DMS53 treated with DMSO at 0.1 percent for 48 hours (cell line): ENCODE data around the gene CDH2.

Experiments used
- DNase-seq: peaks from one replicate; lab custom pipeline; 2025; ENCODE audit not compliant: unreplicated experiment; lab: John Stamatoyannopoulos, UW

CDH2 gene

GRCh38 chr18:28176948-28177827, at the start of gene CDH2:
Gene CDH2, minus strand, starts transcription at chr18:28177130. Its CDS starts 108 bp downstream, at chr18:28177022.
- DNase-seq = peak; percentile 40

GRCh38 chr18:28212060-28212459, 35.1 kb upstream of the CDH2 start:
- no peak for DNase-seq

GRCh38 chr18:28208712-28209265, 31.9 kb upstream of the CDH2 start:
- no peak for DNase-seq

DNA sequence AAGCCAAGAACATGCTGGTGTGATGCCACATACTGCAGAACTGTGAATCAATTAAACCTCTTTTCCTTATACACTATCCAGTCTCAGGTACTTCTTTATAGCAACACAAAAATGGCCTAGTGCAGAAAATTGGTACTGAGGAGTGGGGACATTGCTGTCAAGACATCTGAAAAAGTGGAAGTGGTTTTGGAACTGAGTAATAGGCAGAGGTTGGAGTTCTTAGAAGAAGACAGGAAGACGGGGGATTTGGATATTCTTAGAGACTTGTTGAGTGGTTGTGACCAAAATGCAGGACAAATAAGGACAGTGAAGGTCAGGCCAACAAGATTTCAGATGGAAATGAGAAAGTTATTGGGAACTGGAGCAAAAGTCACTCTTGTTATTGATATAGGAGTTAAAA, 31.3 kb upstream of the CDH2 start:
- DNase-seq = no peak

GRCh38 chr18:28204154-28204553, 27.2 kb upstream of the CDH2 start:
- DNase-seq = no peak

- DNase-seq = no peak
Measured at GRCh38 chr18:28201056-28201455, 24.1 kb upstream of the CDH2 start.

DNA sequence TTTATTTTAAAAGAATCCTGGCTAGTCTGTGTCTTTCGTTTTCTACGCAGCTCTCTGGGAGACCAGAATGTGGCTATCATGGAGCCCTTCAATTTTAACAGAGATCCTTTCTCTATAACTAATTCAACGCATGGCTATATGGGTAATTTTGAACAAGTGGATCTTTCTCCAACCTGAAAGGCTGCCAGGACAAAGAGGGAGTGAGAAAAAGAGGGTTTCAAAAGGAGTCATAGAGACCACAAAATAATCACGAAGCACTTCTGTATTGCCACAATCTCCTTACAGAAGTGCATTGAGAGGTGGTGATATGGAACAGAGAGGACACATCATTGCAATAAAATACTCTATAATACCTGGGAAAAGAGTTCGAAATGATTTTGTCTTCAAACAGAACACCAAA, 21.7 kb upstream of the CDH2 start:
- DNase-seq = no peak

GRCh38 chr18:28193177-28193778, 16.3 kb upstream of the CDH2 start:
- DNase-seq = no peak

DNA sequence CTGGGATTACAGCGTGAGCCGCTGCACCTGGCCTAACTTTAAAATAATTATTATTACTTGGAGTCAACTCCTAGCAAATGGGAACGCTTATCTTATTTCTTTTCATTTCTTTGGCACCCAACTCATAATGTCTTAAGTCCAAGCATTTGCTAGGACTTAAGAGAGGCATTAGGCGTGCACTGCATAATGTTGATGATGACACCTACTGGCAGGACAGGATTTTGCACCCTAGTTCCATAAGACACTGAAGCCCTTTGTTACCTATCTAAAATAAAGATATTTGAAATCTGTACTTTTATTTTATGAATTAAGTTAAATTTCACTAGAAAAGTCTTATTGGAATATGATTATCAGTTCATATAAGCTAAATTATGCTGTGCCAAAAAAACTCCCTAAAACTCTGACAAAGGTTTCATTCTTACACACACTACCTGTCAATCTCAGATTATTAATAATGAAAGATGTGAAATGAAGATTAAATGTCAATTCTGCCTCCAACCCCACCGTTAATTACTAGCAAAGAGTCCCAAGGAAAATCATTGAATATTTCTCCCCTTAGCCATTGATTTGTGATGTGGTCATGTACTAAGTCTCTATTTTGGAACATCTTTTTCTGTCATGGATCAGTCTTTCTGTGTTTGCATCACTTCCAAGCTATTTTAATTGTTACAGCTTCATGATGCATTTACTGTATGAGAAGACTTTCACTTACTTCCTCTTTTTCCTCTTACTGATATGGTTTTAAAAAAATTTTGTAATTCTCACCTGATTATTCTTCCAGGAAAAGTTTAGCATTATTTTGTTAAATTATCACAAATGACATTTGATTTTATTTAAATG, 12.7 kb upstream of the CDH2 start:
- peak; percentile 22 for DNase-seq

DNA sequence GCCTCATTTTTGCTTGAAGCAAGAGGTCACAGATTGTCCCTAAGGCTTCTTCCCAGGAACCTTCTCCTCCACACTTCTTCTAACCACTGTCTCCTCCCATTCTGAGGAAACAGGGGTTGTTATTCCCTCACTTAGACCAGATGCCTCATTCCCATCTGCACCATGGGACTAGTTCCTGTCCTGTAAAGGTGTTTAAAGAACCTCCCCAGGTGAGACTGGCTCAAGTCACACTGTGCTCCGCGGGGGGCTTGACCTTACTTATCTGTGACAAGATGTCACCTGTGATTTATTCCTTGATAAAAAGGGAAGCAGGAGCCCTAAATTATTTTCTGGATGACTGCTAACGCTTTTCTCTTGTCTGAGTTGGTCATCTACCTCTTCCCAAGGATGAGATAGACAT, 8.2 kb upstream of the CDH2 start:
- DNase-seq = no peak

DNA sequence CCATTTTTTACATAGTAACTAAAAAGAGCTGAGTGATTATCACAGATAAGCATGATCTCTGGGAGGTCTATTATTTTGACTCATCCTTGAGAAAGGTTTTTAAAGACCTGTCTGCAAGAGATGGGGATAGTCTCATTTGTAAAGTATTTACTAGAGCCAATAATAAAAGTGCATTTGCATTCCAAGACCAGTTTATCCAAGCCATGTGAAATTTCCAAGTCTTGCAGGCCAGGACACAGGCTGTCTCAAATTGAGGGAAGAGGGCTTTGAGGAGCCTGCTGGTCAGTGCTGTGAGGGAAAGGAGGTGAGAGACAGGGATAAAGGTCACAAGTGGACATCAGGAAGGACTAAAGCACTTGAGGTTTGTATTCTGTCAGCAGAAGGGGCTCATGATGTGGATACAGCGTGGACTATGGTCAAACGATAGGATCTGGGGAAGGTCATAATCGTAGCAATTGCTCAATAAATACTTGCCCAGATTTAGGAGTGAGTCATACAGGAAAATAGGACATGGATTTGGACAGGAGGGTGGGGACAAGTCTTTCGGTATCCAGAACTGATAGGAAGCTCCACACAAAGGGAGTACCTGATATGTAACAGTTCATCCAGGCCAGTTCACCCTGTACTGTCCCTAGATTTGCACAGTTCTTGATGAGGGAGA, 6.6 kb upstream of the CDH2 start:
- DNase-seq = no peak

DNA sequence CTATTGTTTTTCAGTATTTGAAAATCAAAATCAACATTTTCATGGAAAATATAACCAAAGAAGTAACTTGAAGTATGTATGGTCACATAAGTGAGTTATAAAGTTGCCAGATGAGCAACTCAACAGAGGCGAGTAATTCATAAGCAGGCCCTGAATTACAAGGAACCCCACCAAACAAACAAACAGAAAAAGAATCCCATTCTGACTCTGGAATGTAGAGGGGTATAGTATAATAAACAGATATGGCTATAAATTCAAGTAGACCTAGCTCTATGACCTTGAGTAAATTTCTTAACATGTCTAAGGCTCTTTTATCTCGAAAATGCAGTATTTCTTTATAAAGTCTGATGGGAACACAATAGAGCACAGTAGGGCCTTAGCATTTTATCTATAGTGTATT, 4.7 kb upstream of the CDH2 start:
- DNase-seq = no peak

DNA sequence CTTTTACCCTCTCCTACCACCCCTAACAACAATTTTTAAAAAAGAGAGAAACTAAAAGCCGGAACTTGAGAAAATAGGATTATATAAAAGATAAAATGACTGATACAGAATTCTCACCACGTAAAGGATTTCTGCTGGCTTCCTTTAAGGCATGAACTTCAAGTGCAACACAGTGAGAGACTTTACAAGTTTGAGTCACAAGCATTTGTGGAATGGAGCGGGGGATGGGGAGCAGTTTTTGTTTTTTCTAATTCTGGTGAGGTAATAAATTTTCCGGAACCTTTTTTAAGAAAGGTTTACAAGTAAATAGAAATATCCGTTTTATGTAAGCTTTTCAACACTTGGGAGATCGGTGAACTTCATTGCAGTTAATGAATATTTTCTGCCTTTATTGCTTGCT, 1.8 kb upstream of the CDH2 start:
- DNase-seq = no peak

- peak; percentile 23 for DNase-seq
Measured at GRCh38 chr18:28177828-28178635, 1.1 kb upstream of the CDH2 start.

GRCh38 chr18:28176698-28176947, 307 bp downstream of the CDH2 start:
- peak; percentile 20 for DNase-seq

- peak; percentile 20 for DNase-seq
Measured at GRCh38 chr18:28175930-28176697, 816 bp downstream of the CDH2 start.

DNA sequence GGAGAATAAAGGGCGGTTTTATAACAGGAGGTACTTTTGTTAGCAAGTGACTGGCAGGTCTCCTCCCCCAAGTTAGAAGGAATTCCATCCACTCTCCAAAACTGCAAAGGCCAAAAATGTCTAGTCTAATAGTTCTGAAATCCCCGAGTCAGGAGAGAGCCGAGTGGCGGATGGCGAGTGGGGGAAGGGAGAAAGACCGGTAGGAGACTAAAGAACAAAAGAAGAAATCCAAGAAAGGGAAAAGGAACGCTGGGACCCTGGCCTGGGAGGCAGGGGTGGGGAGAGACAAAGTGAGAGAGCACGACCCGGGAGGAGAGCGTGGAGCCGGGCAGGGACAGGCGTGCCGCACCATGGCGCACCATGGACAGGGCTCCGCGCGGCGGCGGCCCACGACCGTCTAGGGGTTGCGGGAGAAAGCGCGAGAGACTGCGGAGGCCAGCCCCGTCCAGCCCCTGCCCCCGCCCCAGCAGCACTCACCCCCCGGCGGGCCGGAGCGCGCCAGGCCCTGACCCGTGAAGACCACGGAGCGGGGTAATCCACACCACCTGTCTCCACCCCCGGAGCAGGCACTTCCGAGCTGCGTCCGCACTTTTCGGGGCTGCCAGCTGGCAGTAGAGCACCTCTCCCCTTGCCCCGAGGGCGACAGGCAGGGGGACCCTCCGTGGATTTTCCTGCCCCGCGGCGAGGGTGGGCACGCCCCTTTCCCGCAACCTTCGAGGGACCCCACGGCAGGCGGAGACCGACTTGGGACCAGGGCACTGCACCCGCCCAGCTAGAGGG, 1.6 kb downstream of the CDH2 start:
- DNase-seq = no peak

GRCh38 chr18:28174181-28174905, 2.6 kb downstream of the CDH2 start:
- no peak for DNase-seq
